Testis (tissue), 2 donors: ENCODE data around the gene CLK2.

ENCODE experiments used
- CTCF ChIP-seq, 3 experiments: fragments of 450-650 bp in 2 of 3; fragments of 200-600 bp in 1 of 3; sonication (generic) in 1 of 3; IDR thresholded peaks; one replicate each; pipeline ENCODE4 v1.5.1; 2016 to 2019; ENCODE audit warnings: antibody characterized with exemption in 3 of 3, mild to moderate bottlenecking in 2 of 3, moderate library complexity in 1 of 3
- POLR2A ChIP-seq: fragments of 450-650 bp; IDR thresholded peaks from one replicate; pipeline ENCODE4 v1.6.1; 2017; ENCODE audit warnings: antibody characterized with exemption, mild to moderate bottlenecking, moderate library complexity

DNA sequence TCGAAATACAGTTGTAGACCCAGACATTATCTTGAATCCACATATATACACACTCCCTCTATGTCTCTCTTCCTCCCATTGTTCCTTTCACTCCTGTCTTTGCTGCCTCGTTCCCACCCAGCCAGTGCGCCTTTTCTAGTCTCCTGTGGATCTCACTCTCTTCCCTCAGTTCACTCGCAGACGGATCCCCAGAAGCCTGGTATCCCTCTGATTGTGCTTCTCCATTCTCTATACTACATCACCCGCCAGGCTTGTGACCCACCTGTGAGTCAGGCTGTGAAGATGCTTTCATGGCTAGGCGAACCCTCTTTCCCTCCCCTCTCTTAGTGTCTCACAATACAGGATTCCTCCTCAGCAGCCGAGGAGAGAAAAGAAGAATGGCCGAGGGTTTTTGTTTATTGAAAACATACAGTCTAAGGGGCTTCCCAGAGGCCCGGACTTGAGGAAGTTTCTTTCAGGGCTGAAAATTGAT lies 5.4 kb upstream of the CLK2 start:
- TF ChIP-seq CTCF (IDR thresholded peaks at IDR 0.05), result no peak
- TF ChIP-seq POLR2A, result no peak
